Activated T-cell treated with anti-CD3 and anti-CD28 coated beads for 48 hours (primary cell): ENCODE measurements around the gene BRD9.
"Not testable (repeated sequence)": the region's sequence is repeated elsewhere in the genome, so short reads cannot be mapped to it uniquely, and the experiment has no call there.

Source experiments
- DNase-seq: peaks from one replicate; pipeline ENCODE4 v3.0.0-alpha.2; 2020; ENCODE audit warnings: low read depth

BRD9 gene

DNA sequence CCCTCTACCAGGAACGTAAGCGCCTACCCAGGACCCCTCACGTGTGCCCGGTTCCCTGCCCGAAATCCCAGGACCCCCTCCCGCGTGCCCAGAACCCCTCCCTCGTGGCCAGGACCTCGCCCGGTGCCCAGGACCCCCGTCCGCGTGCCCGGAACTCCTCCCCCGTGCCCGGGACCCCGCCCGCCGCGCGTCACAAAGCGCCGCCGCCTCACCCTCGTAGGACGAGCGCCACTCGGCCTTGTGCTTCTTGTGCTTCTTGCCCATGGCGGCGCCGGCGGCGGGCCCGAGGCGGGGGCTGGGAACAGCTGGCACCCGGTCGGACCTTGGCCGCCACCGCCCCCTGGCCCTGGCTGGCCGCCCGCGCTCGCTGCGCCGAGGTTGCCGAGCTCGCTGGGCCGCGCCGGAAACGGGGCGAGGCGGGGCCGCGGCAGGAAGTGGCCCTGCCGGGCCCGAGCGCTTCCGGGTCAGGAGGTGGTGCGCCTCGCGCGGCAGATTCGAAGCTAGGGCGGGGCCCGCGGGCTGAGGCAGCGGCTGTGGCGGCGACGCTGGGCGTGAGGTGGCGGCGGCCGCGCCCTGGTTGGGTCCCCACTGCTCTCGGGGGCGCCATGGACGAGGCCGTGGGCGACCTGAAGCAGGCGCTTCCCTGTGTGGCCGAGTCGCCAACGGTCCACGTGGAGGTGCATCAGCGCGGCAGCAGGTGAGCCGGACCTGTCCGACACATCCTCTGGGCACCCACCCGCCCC lies at the start of gene BRD9, which contains the start of gene TRIP13:
BRD9 (minus strand) TSS at position 408 of the 743 bp plus-strand sequence; CDS start at position 264, 144 bp downstream.
TRIP13 (plus strand) TSS at position 491 of the 743 bp plus-strand sequence; CDS start at position 606, 115 bp downstream.
- peak; percentile 88 for DNase-seq

DNA sequence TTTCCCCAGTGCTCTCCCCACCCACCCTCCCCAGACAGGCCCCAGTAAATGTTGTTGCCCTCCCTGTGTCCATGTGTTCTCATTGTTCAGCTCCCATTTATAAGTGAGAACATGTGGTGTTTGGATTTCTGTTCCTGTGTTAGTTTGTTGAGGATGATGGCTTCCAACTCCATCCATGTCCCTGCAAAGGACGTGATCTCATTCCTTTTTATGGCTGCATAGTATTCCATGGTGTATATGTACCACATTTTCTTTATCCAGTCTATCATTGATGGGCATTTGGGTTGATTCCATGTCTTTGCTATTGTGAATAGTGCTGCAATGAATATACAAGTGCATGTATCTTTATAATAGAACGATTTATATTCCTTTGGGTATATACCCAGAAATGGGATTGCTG lies 48.1 kb upstream of the BRD9 start:
- DNase-seq: not testable (repeated sequence)

DNA sequence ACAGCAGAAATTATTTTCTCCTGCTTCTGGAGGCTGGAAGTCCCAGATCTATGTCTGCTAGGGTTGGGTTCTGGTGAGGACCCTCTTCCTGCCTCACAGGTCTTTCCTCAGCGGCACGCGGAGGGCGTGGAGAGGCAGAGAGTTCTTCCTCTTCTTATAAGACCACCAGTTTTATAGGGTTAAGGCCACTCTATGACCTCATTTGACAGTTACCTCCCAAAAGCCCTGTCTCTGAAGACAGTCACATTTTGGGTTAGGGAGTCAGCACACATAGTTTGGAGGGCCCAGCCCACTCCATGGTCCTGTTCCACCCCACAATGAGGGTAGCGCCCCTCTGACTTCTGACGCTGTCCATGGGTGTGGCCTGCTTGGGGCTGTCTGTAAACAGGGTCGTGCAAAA lies 46.8 kb upstream of the BRD9 start:
- no peak for DNase-seq

DNA sequence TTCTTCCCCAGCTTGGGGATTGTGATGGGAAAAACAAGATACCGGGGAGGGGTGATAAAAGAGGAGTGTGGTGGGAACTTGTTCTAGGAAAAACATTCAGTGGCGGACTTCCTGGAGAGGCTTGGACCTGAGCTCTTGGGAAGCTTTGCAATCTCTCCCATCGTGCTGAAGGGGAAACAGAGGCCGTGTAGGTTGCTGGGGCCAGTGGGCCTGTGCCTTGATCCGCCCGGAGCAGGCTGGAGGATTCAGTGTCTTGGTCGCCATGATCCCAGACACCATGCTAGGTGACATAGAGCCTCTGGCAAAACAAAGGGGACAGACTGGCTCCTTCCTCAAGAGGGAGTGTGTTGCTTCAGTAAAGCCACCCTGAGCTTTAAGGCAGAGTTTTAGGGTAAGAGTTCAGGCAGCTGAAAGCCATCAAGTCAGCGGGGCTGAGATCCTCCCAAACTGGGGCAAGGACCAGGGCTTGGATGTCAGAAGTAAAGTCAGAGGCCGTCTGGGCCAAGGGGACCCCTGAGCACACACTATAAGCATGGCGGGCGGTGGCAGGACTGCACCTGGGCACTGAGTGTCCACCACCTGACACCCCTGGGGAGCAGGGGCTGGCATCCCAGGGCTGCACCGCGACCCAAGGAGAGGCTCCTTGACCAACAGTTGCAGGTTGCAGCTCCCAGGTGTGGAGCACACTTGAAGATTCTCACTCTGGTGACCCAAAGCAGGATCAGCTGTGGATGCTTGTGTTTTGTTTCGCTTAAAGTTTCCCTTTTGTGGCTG lies 44.7 kb upstream of the BRD9 start:
- DNase-seq: no peak

DNA sequence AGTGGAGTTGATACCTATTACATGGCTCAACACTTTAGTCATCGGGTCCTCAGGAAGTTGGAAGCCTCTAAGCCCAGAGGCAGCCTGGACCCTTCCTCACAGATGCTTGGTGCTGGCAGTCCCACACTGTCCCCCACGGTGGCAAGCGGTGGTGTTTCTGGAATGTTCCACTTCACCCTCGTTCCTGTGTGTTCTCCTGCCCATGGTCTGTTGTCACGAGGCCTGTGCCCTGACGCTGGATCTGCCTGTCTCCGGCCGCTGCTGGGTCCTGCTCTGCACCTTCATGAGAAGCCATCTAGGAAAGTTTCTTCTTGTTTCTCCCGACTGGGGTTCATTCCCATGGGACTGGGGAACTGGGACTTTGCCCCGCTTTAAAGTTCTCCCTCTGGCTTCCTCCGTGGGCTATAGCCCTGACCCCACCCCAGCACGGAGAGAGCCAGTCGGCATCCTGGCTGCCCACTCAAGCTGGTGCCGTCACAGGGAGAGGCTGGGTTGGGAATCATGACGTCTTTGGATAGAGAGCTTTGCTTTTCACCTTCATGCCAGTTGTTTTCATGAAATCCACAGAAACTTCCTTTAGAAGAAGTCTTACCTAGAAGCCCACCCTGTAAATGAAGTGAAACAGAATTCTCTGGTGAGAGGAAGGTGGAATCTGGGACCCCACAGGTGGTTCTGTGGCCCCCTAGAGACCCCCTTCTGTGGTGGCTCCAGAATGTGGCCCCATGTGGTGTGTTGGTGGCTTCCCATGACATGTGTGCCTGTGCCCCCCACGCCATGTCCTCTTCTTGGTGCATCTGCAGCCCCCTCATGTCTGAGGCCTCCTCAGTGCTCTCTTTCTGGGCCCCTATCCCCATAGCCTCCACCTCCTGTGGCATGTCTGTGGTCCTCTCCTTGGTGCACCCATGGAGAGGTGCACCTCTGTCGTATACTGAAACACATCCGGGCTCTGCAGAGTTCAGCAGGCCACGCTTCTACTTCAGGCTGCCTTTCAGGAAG lies 43.8 kb upstream of the BRD9 start:
- no peak for DNase-seq

DNA sequence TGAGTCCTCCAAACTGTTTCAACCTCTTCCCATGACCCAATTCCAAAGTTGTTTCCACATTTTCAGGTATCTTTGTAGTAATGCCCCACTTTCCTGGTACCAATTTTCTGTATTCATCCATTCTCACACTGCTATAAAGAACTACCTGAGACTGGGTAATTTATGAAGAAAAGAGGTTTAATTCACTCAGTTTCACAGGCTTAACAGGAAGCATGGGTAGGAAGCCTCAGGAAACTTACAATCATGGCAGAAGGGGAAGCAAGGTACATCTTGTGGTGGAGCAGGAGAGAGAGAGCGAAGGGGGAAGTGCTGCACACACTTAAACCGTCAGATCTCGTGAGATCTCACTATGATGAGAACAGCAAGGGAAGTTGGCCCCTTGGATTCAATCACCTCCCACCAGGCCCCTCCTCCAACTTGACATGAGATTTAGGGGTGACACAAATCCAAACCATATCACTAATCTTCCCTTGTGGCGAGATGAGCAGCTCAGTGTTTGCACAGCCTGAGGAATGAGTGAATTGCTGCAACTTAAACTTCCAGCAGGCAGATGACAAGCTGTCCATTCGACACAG lies 43.0 kb upstream of the BRD9 start:
- DNase-seq: no peak

DNA sequence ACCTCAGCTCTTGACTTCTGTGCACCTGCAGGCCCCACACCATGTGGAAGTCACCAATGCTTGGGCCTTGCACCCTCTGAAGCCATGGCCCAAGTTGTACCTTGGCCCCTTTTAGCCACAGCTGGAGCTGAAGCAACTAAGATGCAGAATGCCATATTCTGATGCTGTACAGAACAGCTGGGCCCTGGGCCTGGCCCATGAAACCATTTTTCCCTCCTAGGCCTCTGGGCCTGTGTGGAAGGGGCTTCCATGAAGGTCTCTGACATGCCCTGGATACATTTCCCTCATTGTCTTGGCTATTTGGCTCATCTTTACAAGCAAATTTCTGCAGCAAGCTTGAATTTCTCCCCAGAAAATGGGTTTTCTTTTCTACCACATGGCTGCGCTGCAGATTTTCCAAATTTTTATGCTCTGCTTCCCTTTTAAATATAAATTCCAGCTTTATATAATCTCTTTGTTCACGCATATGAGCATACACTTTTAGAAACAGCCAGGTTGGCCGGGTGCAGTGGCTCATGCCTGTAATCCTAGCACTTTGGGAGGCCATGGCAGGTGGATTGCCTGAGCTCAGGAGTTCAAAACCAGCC lies 41.9 kb upstream of the BRD9 start:
- not testable (repeated sequence) for DNase-seq

DNA sequence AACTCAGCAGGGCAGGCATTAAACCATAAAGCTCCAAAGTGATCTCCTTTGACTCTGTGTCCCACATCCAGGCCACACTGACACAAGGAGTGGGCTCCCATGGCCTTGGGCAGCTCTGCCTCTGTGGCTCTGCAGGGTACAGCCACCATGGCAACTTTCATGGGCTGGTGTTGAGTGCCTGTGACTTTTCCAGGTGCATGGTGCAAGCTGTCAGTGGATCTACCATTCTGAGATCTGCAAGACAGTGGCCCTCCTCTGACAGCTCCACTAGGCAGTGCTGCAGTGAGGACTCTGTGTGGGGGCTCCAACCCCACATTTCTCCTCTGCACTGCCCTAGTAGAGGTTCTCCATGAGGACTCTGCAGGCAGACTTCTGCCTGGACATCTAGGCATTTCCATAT lies 41.4 kb upstream of the BRD9 start:
- not testable (repeated sequence) for DNase-seq

DNA sequence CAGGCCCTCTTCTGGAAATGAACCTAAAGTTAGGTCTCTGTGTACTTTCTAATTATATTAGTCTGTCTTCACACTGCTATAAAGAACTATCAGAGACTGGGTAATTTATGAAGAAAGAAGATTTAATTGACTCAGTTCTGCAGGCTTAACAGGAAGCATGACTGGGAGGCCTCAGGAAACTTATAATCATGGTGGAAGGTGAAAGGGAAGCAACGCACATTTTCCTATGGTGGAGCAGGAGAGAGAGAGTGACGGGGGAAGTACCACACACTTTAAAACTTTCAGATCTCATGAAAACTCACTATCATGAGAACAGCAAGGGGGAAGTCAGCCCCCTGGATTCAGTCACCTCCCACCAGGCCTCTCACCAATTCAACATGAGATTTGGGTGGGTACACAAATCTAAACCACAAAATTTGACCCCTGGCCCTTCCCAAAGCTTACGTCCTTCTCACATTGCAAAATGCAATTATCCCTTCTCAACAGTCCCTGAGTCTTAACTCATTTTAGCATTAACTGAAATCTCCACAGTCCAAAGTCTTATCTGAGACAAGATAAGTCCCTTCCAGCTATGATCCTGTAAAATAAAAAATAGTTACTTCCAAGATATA lies 40.8 kb upstream of the BRD9 start:
- DNase-seq: no peak

DNA sequence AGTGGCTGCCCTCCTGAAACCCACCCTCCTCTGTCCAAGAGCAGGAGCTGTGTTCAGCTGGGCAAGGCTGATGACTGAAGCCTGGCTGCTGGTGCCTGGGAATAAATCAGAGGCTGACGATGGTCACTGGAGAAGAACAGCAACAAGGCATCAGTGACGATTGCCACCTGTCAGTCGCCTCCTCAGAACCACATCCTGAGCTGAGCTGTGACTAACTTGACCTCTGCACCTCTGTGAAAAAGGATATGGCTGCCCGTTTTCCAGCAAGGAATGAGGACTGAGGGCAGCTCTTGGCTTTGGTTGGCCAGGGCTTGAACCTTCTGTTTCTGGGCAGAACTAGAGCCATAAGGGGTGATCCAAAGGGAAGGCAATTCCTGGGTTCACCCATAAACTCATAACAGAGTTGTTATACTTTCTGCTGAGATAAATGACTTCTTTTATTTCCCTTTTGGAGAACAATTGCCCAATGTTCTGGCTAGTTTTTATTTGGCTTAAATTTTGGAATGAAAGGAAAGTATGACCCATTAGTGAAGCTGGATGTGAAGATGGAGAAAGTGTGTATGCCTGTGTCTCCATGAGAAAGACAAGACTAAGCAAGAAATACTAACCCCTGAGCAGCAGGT lies 40.1 kb upstream of the BRD9 start:
- DNase-seq: no peak

DNA sequence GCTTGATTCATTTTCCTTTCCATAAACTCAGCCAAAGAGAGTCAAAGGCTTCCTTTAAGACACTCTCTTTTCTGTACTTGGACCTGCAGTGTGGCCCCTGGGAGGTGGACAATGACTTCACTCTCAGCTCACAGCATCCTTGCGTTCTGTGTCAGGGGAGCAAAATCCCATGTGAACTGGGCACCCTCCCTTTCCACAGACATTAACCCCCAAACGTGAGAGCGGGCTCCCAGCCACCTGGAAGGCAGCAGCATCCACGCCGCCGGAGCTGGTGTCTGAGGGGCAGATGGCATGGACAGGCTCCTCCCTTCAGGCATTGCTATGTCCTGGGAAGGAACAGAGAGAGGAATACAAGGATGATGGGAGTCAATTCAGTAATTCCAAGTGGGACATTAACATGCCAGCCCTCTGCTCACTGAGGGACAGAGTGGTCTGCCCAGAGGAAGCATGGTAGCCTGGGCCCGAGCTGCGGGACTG lies 39.6 kb upstream of the BRD9 start:
- DNase-seq: no peak

DNA sequence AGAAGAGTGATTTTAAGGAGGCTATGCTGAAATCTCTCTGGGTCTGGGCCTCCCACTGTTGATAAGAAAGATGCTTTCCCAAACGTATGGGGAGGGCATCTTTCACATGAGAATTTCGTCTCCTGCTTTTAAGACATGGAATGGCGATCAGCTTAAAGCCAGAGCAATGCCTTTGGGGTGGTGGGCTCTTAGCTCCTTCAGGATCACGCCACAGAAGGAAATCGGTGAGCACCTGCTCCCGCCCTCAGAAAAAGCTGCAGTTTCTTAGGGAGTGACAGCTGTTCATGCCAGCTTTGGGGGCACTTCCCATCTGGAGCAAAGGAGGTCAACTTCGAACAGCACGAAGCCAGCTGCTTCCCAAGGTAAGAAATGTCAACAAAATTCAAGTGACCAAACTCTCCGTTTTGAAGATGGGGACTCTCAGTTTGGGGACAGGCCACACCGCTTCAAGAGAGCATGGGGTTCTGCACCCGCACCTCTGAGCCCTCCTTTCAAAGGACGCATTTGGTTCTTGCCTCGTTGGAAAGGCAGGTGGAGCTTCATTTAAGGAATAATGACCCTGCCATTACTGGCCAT lies 39.1 kb upstream of the BRD9 start:
- DNase-seq: no peak

DNA sequence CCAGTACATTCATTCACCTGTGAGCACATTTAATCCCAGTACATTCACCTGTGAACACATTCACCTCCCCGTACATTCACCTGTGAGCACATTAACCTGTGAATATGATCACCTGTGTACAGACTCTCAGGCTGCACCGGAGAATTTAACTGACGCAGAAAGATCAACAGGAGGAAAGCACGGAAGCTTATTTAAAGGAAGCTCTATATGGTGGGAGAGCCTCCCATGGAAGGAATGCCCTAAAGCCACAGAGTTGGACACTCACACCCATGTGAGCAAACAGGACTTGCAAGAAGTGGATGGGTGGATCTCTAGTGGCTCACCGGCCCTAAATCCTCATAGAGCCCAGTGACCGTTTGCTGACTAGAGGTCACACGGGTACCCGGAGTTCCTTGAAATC lies 38.3 kb upstream of the BRD9 start:
- DNase-seq: no peak

DNA sequence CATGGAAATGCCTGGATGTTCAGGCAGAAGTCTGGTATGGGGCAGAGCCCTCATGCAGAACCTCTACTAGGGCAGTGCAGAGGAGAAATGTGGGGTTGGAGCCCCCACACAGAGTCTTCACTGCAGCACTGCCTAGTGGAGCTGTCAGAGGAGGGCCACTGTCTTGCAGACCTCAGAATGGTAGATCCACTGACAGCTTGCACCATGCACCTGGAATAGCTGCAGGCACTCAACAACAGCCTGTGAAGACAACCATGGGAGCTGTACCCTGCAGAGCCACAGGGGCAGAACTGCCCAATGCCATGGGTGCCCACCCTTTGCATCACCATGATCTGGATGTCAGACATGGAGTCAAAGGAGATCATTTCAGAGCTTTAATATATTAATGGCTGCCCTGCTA lies 37.0 kb upstream of the BRD9 start:
- DNase-seq: no peak

DNA sequence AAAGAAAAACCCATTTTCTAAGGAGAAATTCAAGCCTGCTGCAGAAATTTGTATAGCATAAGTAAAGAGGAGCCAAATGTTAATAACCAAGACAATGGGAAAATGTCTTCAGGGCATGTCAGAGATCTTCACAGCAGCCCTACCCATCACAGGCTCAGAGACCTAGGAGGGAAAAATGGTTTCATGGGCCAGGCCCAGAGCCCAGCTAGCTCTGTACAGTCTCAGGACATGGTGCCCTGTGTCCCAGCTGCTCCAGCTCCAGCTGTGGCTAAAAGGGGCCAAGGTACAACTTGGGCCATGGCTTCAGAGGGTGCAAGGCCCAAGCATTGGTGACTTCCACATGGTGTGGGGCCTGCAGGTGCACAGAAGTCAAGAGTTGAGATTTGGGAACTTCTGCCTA lies 36.6 kb upstream of the BRD9 start:
- not testable (repeated sequence) for DNase-seq

DNA sequence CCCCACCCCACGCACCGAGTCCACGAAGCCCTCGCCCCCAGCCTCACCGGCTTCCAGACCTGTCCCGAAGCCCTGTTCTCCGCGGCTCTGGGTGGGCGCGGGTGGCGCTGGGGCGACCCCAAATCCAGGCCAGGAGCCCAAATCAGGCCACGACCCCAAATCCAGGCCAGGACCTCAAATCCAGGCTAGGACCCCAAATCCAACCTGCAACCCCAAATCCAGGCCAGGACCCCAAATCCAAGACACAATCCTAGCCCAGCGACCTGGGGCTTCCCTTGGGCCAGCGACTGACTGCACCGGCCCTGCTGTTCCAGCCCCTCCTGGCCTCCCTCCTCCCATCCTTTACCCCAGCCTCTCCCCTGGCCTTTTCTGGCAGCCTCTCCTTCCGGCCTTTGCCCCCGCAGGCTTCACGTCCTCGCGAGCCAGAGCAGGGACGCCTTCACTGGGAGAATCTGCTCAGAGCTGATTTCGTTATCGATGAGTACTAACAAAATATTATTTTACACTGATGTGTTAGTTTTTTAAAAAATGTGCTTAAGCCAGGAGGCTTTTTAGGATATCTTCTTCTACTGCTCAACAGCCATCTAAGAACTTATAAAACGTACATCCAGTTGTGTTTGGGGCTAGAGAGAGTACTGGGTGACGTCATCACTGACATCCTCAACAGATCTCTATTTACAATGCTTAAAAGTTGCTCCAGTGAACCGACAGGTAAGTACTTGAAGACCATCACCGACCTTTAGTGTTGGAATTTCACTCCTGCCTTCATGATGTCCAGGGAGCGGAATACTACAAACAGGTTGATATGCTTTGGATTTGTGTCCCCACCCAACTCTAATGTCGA lies 34.8 kb upstream of the BRD9 start:
- no peak for DNase-seq

DNA sequence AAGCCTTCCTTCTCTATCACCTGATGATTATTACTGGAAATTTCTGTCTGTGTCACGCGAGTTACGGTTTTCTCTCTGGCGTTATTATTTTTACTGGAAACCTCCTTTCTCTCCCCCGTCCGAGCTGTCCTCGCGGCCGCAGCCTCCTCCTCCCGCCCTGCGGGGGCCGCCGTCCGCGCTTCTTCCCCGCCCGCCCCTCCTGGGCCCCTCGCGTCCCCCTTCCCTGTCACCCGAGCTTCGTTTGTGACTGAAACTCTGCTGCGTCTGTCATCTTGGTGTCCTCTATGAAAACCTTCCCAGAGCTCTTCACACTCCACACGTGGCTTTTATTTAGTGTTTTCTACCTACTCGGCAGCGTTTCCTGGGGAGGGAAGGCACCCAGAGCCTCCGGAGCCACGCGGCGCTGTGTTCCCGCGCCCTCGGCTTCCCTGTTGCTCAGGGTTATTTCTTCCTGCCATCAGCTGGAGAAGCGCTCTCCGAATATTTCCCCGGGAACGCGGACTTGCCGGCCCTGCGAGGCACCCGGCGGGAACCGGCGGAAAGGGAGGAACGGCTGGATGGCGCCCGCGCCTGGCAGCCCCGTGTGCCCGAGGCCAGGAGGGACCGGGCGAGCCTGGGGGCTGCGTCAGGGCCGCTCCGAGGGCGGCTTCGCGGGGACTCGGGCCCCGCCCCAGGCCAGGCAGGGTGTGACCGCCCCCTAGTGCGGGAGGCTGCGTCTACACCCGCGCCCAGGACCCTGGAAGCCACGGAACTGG lies 34.0 kb upstream of the BRD9 start:
- peak; percentile 33 for DNase-seq

DNA sequence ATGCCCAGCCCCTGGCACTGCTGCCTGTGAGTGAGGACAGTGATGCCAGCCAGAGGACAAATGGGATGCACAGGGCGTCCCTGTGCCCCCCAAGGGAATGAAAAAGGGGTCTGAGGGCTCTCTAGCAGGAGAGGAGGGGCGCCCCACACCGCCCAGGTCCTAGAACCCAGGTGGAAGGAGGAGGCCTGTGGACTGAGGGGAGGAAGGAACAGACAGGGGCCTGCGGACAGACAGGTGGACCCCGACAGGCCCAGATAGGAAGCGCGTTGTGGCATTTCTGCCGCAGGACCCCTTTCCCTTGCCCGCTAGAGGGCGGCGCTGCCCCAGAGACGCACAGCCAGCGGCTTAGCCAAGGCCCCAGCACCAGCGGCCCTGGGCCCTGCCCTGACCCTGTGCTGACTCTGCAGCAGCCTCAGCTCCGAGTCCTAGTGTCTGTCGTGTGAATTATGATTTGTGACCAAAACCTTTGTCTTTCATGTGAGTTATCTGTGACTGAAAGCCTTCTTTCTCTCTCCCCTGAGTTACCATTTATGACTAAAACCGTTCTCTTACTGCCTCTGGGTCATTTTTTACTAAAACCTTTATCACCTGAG lies 30.8 kb upstream of the BRD9 start:
- DNase-seq: peak; percentile 73
